Duodenal mucosa (tissue), 2 donors: ENCODE results near the gene RCOR2.

Experiments
- H3K27ac ChIP-seq: one replicate; pipeline ENCODE4 v1.7.0; 2013; ENCODE audit warnings: low read depth, low read length
- H3K27me3 ChIP-seq, 2 donors: one replicate each; pipeline ENCODE4 v1.7.0; 2013; ENCODE audit warnings: low read length in 2 of 2, control low read depth in 1 of 2; ENCODE audit not compliant: insufficient read depth in 2 of 2, control insufficient read depth in 1 of 2
- H3K36me3 ChIP-seq, 2 donors: one replicate each; pipeline ENCODE4 v1.7.0; 2013; ENCODE audit warnings: low read length in 2 of 2, control low read depth in 1 of 2; ENCODE audit not compliant: insufficient read depth in 2 of 2, control insufficient read depth in 1 of 2
- H3K4me1 ChIP-seq, 2 donors: one replicate each; pipeline ENCODE4 v1.7.0; 2013; ENCODE audit warnings: low read length in 2 of 2, control low read depth in 1 of 2; ENCODE audit not compliant: insufficient read depth in 2 of 2, control insufficient read depth in 1 of 2
- H3K4me3 ChIP-seq, 2 donors: one replicate each; pipeline ENCODE4 v1.7.0; 2013; ENCODE audit warnings: low read length in 2 of 2, low read depth in 1 of 2
- H3K9ac ChIP-seq, 2 donors: one replicate each; pipeline ENCODE4 v1.7.0; 2013; ENCODE audit warnings: low read length in 2 of 2, low read depth in 1 of 2
- H3K9me3 ChIP-seq, 2 donors: one replicate each; pipeline ENCODE4 v1.7.0; 2013; ENCODE audit warnings: low read length in 2 of 2, control low read depth in 1 of 2; ENCODE audit not compliant: control insufficient read depth in 1 of 2

RCOR2 gene

GRCh38 chr11:63942803-63943202, 25.8 kb upstream of the RCOR2 start:
- H3K27ac ChIP-seq, result no peak overlapping the region
- H3K4me3 ChIP-seq, result peak overlapping the region in 1 of 2 donors; percentile 6
- H3K4me1 ChIP-seq, result peaks cover 53 to 61% of the 10 kb centered on the region in 2 donors
- H3K9ac ChIP-seq, result peak overlapping the region in 1 of 2 donors; percentile 13
- no peaks in the 10 kb centered on the region for H3K9me3 ChIP-seq
- no peaks in the 10 kb centered on the region for H3K27me3 ChIP-seq
- H3K36me3 ChIP-seq, result peaks cover 4 to 6% of the 10 kb centered on the region in 2 donors

- H3K9ac ChIP-seq, result no peak overlapping the region
- H3K9me3 ChIP-seq, result no peaks in the 10 kb centered on the region
- no peaks in the 10 kb centered on the region for H3K27me3 ChIP-seq
- no peak overlapping the region for H3K27ac ChIP-seq
- peaks cover 4 to 6% of the 10 kb centered on the region in 2 donors for H3K36me3 ChIP-seq
- peaks cover 53 to 61% of the 10 kb centered on the region in 2 donors for H3K4me1 ChIP-seq
- H3K4me3 ChIP-seq, result no peak overlapping the region
These were observed 24.9 kb upstream of the RCOR2 start for GRCh38 chr11:63941901-63942300.

GRCh38 chr11:63940786-63941185, 23.8 kb upstream of the RCOR2 start:
- no peak overlapping the region for H3K9ac ChIP-seq
- H3K4me3 ChIP-seq, result no peak overlapping the region
- no peak overlapping the region for H3K27ac ChIP-seq
- peaks cover 53 to 61% of the 10 kb centered on the region in 2 donors for H3K4me1 ChIP-seq
- no peaks in the 10 kb centered on the region for H3K36me3 ChIP-seq
- H3K27me3 ChIP-seq, result no peaks in the 10 kb centered on the region
- no peaks in the 10 kb centered on the region for H3K9me3 ChIP-seq

- Histone ChIP-seq H3K9ac (peak overlapping the region; percentile 59 to 77), H3K9me3 (no peaks in the 10 kb centered on the region), H3K4me3 (peak overlapping the region; percentile 85 to 87), H3K27ac (no peak overlapping the region), H3K4me1 (peaks cover 43 to 48% of the 10 kb centered on the region in 2 donors), H3K36me3 (no peaks in the 10 kb centered on the region), H3K27me3 (no peaks in the 10 kb centered on the region)
These were observed 22.5 kb upstream of the RCOR2 start for GRCh38 chr11:63939397-63939891.

- H3K9me3 ChIP-seq, result no peaks in the 10 kb centered on the region
- H3K4me3 ChIP-seq, result peak within 1 kb of the TSS; percentile 85 to 87
- H3K36me3 ChIP-seq, result no peaks in the 10 kb centered on the region
- H3K27me3 ChIP-seq, result no peaks in the 10 kb centered on the region
- no peak within 1 kb of the TSS for H3K27ac ChIP-seq
- peak within 1 kb of the TSS; percentile 77 to 80 for H3K9ac ChIP-seq
- peaks cover 38 to 46% of the 10 kb centered on the region in 2 donors for H3K4me1 ChIP-seq
These were observed 21.8 kb upstream of the RCOR2 start, which contains the start of gene NAA40 for GRCh38 chr11:63938479-63939396. TSS of gene NAA40 (plus strand) at chr11:63939002. CDS start at chr11:63939097, 95 bp downstream.

- peaks cover 29 to 38% of the 10 kb centered on the region in 2 donors for H3K4me1 ChIP-seq
- no peaks in the 10 kb centered on the region for H3K27me3 ChIP-seq
- no peaks in the 10 kb centered on the region for H3K9me3 ChIP-seq
- H3K36me3 ChIP-seq, result no peaks in the 10 kb centered on the region
- H3K27ac ChIP-seq, result no peak overlapping the region
- peak overlapping the region; percentile 84 for H3K4me3 ChIP-seq
- peak overlapping the region; percentile 42 to 80 for H3K9ac ChIP-seq
These were observed 20.9 kb upstream of the RCOR2 start for GRCh38 chr11:63937713-63938478.

- no peak overlapping the region for H3K9ac ChIP-seq
- H3K4me3 ChIP-seq, result no peak overlapping the region
- H3K9me3 ChIP-seq, result no peaks in the 10 kb centered on the region
- H3K27ac ChIP-seq, result no peak overlapping the region
- H3K4me1 ChIP-seq, result peaks cover 4 to 7% of the 10 kb centered on the region in 2 donors
- H3K36me3 ChIP-seq, result no peaks in the 10 kb centered on the region
- no peaks in the 10 kb centered on the region for H3K27me3 ChIP-seq
These were observed 16.5 kb upstream of the RCOR2 start for GRCh38 chr11:63933459-63933858.

GRCh38 chr11:63931876-63932275, 14.9 kb upstream of the RCOR2 start:
- Histone ChIP-seq H3K9ac (no peak overlapping the region), H3K36me3 (no peaks in the 10 kb centered on the region), H3K27ac (no peak overlapping the region), H3K27me3 (no peaks in the 10 kb centered on the region), H3K9me3 (no peaks in the 10 kb centered on the region), H3K4me1 (no peaks in the 10 kb centered on the region), H3K4me3 (no peak overlapping the region)

GRCh38 chr11:63931045-63931444, 14.1 kb upstream of the RCOR2 start:
- H3K27ac ChIP-seq, result no peak overlapping the region
- no peaks in the 10 kb centered on the region for H3K36me3 ChIP-seq
- H3K9me3 ChIP-seq, result no peaks in the 10 kb centered on the region
- no peak overlapping the region for H3K9ac ChIP-seq
- no peak overlapping the region for H3K4me3 ChIP-seq
- H3K27me3 ChIP-seq, result no peaks in the 10 kb centered on the region
- H3K4me1 ChIP-seq, result no peaks in the 10 kb centered on the region

GRCh38 chr11:63929616-63930015, 12.7 kb upstream of the RCOR2 start:
- no peak overlapping the region for H3K27ac ChIP-seq
- no peak overlapping the region for H3K9ac ChIP-seq

More at GRCh38 chr11:63929616-63930015, 12.7 kb upstream of the RCOR2 start:
- no peak overlapping the region for H3K4me3 ChIP-seq
- H3K4me1 ChIP-seq, result no peaks in the 10 kb centered on the region
- no peaks in the 10 kb centered on the region for H3K9me3 ChIP-seq
- no peaks in the 10 kb centered on the region for H3K36me3 ChIP-seq
- no peaks in the 10 kb centered on the region for H3K27me3 ChIP-seq
